GM21367 (cell line): Measurements from ENCODE around the gene RIPPLY2.
"Not testable (repeated sequence)": the region's sequence is repeated elsewhere in the genome, so short reads cannot be mapped to it uniquely, and the experiment has no call there.

Experiments
- ATAC-seq: cut with Tn5 transposase; IDR thresholded peaks from one replicate; pipeline ENCODE4 v1.9.1; 2021; ENCODE audit not compliant: unreplicated experiment

The RIPPLY2 gene

DNA sequence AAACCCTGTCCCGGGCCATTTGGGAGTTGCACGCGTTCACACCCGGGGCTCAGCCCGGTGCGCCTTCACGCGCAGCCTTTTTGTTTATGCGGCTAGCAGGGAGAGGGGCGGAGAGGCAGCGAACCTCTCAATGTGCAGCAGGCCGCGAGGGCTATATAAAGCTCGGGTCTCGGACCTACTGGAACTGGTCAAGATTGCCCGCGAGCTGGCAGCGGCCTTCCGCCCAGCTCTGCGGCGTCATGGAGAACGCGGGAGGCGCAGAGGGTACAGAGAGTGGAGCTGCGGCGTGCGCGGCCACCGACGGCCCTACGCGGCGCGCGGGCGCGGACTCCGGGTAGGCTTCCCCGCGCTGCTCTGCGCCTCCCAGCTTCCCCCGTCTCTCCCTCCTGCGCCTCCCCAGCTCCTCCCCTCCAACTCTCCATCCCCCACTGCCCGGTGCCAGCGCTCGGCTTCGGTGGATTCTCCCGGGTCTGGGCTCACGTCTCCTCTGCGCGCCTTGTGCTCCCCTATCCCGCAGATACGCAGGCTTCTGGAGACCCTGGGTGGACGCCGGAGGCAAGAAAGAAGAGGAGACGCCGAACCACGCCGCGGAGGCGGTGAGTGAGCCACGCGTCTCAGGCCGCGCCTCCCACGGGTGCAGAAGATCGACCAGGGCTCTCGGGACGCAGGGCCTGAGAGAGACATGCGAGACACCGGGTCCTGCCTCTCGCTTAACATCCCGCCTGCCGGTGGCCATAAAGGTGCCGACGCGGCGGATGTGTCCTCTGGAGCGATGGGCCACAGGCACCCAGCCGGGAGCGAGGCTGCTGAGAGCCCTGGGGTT is at the start of gene RIPPLY2:
TSS of gene RIPPLY2 (plus strand) at position 183 of the 823 bp plus-strand sequence. CDS start at position 240, 57 bp downstream.
- peak; percentile 45 for ATAC-seq

DNA sequence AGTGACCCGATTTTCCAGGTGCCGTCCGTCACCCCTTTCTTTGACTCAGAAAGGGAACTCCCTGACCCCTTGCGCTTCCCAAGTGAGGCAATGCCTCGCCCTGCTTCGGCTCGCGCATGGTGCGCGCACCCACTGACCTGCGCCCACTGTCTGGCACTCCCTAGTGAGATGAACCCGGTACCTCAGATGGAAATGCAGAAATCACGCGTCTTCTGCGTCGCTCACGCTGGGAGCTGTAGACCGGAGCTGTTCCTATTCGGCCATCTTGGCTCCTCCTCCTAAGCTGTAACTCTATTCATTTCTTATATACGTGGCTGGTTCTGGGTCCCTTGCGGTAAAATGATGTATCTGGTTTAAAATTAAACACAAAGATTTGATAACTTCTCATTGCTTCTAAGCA is 49.7 kb upstream of the RIPPLY2 start:
- not testable (repeated sequence) for ATAC-seq

- ATAC-seq = no peak
Measured at GRCh38 chr6:83804886-83805285, 48.3 kb upstream of the RIPPLY2 start.

GRCh38 chr6:83808005-83808404 is 45.2 kb upstream of the RIPPLY2 start:
- ATAC-seq = no peak

- no peak for ATAC-seq
Measured at GRCh38 chr6:83808926-83809325, 44.2 kb upstream of the RIPPLY2 start.

- no peak for ATAC-seq
Measured at GRCh38 chr6:83812595-83812994, 40.6 kb upstream of the RIPPLY2 start.

GRCh38 chr6:83815631-83816272 is 37.4 kb upstream of the RIPPLY2 start:
- no peak for ATAC-seq

GRCh38 chr6:83822629-83823169 is 30.5 kb upstream of the RIPPLY2 start:
- no peak for ATAC-seq

DNA sequence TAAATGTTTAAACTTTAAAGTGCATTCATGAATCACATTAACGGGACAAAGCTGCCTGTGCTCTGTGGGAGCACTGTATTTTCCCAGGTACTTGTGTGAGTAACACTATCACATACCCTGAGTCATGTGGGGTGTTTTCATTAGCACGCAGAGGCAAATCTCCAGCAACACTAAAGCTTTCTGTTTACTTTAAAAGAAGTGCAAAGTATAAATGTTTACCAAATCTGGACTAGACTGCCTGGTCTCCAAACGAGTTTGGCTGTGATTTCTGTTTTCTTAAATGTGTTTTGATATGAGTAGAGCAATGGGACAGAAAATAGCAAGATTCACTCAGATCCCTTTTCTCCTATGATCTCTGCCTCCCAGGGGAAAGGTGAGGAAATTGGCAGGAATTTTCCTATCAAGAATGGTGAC is 28.8 kb upstream of the RIPPLY2 start:
- ATAC-seq = no peak

DNA sequence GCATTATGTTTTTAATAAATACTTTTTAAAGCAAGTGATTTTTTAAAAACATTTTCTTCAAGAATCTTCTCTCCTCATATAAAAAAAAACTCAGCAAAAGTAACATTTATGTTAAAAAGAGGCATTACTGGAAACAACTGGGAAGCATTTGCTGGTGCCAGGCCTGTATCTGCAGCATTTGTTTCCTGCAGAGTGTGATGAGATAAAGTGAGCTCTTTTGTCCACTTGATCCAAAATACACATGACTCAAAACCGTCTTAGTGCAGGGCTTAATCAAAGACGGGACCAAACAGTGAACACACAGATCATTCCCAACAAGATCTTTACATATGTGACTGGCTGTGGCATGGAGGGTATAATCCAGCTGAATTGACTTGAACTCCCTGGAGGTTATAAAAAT is 28.3 kb upstream of the RIPPLY2 start:
- no peak for ATAC-seq

GRCh38 chr6:83827050-83827449 is 26.1 kb upstream of the RIPPLY2 start:
- no peak for ATAC-seq

DNA sequence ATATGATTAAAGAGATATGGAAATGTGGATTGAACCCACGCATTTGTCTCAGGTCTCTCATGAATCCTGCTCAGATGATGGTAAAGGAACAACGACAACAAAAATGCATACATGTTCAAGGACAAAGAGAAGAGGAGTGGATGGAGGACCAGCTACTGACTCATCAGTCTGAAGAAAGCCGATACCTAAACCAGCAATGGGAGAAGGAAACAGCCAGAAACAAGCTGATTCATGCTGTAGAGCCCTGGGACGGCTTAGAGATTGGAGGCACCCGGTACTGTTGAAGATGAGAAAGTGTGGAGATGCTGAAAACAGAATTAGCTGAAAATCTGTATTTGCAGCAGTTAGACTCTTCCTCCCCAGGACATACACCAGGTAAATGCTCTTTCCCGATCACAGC is 14.4 kb upstream of the RIPPLY2 start:
- ATAC-seq = no peak

GRCh38 chr6:83844170-83844569 is 9.0 kb upstream of the RIPPLY2 start:
- ATAC-seq = no peak

DNA sequence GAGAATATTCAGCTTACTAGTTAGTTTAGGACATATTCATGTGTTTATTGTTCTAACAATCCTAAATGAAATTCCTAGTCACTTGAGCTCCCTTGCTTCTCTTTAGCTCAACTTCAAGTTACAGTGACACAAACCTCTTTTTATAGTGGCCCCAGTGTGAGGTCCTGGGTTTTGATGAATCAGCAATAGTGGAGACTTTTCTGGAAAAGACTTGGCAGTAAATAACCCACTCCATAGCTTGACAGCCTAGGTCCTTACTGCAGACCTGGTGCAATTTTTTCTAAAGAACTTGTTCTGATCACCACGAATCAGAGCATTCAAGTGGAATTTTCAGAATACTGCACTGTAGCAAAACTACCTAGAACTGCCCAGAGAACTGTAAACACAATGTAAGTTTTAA is 6.9 kb upstream of the RIPPLY2 start:
- ATAC-seq = no peak

DNA sequence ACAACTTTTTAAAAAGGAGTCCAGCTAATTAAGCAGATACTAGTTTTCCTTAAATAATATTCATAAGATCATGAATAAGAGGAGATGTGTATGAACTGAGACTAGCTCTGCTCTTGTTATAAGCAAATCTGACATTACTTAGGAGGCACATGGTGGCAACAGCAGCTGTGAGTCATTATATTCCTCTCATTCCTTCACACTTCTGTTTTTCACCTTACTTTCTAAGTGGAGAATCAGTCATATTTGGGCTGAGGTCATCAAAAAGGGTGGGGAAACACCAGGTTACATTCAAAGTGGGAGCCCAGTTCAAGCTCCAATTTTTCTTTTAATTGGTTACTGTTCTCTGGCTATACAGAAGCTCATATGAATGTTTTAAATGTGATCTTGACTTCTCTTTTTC is 6.0 kb upstream of the RIPPLY2 start:
- ATAC-seq = peak; percentile 91

GRCh38 chr6:83849127-83849526 is 4.0 kb upstream of the RIPPLY2 start:
- ATAC-seq = no peak

DNA sequence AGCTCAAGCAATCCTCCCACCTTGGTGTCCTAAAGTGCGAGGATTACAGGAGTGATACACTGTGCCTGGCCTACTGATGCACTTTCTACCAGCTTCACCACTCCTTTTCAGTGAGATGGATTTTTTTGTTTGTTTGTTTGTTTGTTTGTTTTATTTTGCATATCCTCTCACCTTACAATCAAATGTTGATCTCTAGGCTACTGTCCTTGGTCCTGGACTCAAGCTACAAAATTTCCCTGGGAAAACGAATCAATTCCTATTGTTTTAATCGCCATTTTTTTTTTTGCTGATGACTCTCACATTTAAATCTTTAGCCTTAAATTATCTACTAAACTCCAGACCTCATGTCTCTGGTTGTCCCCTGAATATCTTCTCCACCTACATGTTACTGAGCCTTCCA is 3.5 kb upstream of the RIPPLY2 start:
- ATAC-seq = no peak

DNA sequence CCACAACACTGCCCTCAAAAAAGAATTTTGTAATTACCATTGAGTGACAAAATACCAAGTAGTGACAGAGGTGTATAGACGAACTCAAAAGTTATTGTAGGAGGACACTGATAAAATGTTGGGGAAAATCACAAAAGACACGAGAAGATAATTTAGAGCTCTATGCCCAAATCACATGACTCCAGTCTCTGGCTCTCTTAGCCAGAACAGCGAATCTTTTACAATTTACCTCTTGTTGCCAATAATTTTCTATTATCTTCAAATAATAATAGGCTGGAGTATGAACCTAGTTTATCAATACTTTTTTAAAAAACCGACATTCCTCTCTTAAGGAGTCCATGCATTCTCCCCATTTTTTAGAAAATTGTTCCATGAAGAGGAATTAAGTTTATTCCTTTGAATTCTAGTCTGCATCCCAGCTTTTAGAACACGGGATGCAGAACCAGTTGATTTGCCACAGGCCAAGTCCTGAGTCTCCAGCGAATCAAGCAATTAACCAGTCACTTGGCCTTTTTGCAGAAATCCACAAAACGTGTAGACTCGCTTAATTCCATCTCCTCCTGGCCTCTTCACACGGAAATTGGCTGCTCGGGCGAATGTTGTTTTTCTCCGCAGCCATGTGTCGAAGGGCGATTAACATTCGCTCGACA is 507 bp upstream of the RIPPLY2 start:
- ATAC-seq = no peak

DNA sequence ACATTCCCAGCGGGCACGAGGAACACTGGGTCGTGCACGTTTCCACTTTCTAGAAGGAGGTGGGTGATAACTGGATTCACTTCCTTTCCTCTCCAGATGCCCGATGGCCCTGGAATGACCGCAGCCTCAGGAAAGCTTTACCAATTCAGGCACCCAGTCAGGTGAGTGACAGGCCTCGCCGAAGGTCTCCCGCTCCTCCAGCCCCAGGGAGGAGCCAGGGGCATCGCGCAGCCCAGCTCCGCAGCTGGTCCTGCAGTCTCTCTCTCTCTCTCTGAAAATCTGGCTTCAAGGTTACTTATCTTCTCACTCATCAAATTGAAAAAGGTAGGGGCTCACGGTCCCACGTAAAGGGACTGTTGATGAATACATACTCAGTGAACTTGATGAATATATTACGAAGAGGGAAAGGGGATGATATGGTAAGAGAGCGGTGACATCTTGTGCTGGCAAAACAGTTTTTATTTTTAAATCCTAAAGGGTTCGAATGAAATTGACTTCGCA is 891 bp downstream of the RIPPLY2 start:
- ATAC-seq = peak; percentile 3

GRCh38 chr6:83854766-83855165 is 1.6 kb downstream of the RIPPLY2 start:
- no peak for ATAC-seq
